RKO (cell line): ENCODE results near the gene EXT2.

Experiments
- DNase-seq: peaks from one replicate; pipeline ENCODE4 v3.0.0-alpha.2; 2016; ENCODE audit warnings: low spot score

The EXT2 gene

GRCh38 chr11:44203270-44204043, 108.0 kb downstream of the EXT2 start:
- no peak for DNase-seq

GRCh38 chr11:44205352-44205751, 109.9 kb downstream of the EXT2 start:
- no peak for DNase-seq

DNA sequence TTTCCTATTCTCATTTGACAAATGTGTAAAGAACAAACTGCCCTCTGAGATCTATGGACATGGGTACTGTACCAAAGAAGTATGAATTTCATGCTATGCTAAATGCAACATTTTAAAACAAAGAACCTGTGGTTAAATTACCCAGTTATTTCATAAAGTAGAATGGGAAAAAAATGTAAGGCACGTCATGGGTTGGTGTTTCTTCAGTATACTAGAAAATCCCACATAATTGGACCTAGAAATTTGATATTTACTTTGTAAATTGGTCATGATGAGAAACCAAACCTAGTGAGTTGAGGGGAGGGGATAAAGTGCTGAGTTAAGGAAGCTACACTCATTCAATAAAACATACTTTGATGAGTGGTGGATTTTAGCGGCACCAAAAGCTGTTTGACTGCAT, 110.4 kb downstream of the EXT2 start:
- DNase-seq: no peak

DNA sequence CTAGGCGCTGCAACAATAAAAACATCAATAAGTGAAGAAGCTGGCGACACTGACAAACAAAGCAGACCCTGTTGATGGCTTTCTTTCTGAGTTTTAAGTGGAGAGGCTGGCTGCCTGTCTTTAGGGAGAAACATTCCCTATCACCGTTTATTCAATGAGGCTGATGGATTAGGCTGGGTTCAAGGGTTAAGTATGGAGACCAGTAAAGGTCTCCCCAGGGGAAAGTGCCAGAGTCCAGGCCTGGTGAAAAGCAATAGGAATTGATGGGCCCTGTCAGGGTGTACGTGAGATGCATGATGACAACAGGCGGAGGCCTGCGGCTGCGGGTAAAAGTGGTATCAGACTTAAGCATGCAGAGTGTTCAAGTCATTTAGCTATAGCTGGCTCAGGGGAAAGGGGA, 111.8 kb downstream of the EXT2 start:
- DNase-seq: no peak

GRCh38 chr11:44208976-44209603, 113.6 kb downstream of the EXT2 start:
- DNase-seq: no peak

DNA sequence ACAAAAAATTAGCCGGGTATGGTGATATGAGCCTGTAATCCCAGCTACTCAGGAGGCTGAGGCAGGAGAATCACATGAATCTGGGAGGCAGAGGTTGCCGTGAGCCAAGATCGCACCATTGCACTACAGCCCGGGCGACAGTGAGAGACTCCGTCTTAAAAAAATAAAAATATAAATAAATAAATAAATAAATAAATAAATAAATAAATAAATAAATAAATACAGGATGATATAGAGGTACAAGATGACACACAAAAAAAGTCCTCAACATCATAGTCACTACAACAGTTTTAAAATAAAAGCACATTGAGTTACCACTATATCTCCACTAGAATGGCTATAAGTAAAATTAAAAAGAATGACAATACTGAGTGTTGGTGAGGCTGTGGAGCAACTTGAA, 116.7 kb downstream of the EXT2 start:
- DNase-seq: no peak

GRCh38 chr11:44213148-44213547, 117.7 kb downstream of the EXT2 start:
- DNase-seq: no peak

- DNase-seq: no peak
Measured at GRCh38 chr11:44217432-44217831, 122.0 kb downstream of the EXT2 start.

DNA sequence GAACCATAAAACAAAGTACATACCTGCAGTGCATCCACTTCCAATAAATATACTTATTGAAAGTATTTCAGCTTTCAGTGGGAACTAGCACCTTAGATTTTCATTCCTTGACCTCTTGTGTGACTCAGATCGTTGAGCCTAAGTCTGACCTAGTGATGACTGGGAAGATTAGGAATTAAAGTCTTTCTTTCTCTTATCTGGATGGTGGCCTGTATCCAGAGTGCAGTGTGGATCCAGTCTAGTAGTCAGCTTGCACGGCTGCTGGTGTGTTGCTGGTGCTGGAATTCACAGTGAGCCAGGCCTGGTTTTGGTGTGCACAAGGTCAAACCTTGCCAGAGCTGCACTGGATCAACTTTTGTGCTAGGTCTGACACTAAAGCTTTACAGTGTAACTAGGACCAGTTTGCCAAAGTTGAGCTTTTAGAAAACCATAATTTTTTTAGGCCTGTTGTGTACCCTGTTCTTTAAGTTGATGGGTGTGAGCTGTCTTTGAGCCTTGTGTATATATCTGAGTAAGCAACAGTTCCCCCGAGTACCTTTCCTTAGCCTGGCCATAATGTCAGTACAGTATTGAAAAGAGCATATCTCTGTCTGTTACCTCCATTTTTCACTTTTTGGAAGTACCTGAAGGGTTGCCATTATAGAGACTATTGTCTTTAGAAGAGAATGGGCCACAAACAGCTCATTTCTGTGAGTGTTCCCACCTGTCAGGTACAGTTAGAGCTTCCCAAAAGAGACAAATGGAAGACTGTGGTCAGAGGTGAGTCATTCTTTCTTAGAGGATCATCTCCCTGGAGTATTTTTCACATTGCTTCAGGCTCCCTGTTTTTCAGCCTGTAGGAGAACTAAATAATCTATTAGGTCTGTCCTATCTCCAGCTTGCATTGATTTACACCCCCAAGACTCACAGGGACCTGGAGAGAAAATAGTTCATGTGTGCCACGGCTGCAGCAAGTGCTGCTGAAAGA, 124.6 kb downstream of the EXT2 start:
- no peak for DNase-seq

DNA sequence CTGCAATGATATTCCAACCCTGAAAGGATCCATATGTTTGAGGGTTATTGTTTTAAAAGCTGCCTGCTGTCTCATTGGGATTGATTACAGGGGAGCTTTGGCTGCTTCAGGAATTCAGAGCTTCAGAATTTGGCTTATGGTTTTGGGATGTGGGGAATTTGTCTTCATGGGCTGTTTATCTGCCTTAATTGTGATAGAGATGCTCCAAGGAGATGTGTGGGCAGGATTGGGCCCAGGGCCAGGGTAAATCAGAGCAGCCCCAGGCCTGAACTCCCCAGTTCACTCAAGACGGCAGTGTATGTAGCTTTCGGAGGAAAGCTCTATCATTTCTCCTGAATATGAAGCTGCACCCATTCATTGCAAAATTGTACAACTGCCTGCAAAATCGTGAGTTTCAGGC, 126.0 kb downstream of the EXT2 start:
- DNase-seq: no peak

DNA sequence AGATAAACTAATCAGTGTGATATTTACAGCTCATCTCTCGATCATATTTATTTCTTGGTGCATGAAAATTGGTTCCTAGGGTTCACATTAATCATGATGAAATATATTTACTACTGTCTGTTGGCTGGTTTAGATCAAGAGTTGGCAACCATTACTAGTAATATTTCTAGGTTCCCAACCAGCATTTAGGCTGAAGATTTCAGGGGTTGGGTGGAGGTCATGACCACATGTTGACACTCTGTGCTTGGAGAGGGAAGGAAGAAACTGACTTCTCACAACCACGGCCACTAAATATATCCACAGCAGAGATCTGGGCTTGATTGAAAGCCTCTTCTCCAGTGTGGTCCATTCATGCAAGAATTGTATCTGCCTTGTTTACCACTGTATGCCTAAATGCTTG, 126.5 kb downstream of the EXT2 start:
- no peak for DNase-seq

- peak; percentile 9 for DNase-seq
Measured at GRCh38 chr11:44223238-44223637, 127.8 kb downstream of the EXT2 start.

DNA sequence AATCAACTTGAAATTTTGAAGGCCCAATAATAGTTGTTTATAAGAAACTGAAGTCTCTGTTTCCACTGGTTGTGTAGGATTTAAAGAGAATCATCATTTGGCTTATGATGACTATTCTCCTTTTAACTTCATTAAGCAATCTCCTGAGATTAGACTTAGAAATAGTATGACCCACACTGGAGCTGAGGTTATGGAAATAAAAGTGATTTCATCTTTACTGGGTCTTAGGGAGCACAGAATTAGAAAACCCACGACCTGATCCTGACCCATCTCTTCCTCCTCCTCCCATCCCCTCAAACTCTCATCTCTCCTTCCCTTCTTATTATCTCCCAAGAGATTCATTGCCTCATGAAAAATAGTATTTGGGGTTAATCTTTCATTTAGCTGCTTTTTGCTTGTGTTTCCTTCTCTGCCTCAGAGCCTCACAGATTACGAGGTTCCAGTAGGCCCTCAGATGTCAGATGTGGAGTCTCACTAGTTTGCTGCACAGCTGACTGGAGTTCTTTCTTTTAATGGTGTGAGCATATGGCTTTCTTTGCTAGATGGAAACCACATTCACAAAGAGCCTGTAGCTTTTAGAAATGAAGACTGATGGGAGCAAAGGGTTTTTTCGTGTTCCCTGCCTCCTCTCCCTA, 129.5 kb downstream of the EXT2 start:
- no peak for DNase-seq

- no peak for DNase-seq
Measured at GRCh38 chr11:44226490-44226889, 131.0 kb downstream of the EXT2 start.

- DNase-seq: no peak
Measured at GRCh38 chr11:44226945-44227344, 131.5 kb downstream of the EXT2 start.

DNA sequence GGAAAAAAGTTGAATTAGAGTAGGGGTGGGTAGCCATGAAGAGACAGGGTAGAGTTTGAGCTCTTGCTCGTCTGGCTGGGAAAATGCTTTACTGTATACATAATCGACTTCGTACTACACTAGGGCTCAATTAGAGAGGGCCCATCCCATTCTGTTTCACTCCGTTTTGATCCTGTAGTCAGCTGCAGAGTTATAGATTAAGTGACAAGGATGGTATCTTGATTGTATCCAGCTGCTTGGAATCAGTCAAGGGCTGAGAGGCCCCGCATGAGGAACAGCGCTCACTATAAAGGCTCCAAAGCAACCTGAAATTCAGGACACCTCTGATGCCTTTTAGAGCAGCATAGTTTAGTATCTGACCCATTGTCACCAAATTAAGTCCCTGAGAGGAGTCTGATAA, 132.9 kb downstream of the EXT2 start:
- no peak for DNase-seq

- no peak for DNase-seq
Measured at GRCh38 chr11:44229098-44229497, 133.6 kb downstream of the EXT2 start.

- DNase-seq: no peak
Measured at GRCh38 chr11:44229624-44230023, 134.1 kb downstream of the EXT2 start.

DNA sequence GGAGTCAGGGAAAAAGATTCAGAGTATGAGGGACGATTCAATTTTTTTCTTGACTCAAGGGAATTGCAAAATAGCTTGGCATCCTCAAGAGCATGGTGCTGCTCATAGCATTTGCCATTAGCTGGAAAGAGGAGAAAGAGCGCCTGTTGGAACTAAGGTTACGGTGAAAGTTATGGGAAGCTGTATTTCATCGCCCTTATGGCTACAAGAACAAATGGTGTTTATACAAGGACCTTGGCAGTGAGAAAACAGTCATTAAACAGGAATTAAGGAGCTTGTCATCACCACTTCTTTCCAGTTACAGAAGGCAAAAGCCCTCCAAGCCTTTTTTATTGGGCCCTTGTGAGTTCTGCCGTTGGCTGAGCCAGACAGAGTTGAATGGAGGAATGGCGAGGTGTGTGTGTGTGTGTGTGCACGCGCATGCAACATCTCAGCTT, 140.3 kb downstream of the EXT2 start:
- DNase-seq: no peak

DNA sequence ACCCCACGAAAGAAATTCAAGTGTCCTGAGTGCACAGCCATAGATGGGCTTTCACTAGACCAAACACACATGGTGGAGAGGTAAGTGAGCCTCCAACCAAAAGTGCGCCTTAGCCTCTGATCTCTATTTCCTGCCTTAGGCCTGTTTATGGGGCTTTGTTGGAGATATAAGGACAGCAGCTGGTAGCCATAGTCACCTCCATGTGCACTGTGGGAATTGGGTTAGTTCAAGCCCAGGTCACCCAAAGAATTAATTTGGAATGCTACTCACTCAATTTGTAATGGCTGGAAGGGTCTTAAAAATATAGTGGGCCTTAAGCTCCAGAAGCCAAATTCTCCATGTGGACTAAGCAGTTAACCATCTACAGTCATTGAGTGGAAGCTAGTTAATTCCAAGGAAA, 140.8 kb downstream of the EXT2 start:
- DNase-seq: no peak

DNA sequence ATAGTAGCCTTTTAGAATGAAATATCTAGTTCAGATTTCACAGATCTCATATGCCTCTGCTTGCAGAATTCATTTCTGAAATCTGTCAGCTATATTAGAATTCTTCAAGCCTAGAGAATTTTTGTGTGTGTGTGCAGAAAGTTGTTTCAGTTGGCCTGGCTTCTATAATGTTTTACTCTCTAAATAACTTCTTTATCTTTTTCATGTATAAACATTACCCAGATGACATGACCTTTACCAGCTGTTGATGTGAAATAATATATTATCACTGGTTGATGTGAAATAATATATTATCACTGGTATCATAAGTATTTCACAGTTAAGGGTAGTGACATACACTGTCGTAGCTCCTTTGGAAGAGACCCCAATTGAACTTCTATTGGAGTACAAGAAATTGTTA, 141.7 kb downstream of the EXT2 start:
- no peak for DNase-seq

DNA sequence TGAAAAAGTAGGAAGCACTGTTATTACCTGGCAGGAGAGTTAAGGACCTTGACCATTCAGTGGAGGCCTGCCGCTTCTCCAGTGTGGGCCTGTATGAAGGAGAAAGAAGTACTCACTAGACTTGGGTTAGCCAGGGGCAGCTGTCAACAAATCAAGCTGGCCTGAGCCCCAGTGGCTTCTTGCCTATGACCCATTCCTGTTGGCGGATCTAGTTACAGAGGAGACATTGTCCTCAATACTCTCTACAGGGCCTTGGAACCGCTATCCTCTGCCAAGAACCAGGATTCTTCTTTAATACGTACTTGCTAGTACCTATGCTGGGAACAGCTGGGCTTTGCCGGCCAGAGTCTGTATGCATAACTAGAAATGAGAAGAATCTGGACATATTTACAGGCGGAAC, 146.4 kb downstream of the EXT2 start:
- no peak for DNase-seq
